PC-3 (cell line): ENCODE data around the gene FARS2. TPM values are rescaled to one million over a fixed set of nuclear protein-coding genes. Genes with fewer than 3 reads are reported as not detected.

Experiments
- ATAC-seq: fragments of 200-7000 bp; cut with Tn5 transposase; 2 replicates; pipeline ENCODE4 v1.9.1; 2020; ENCODE audit warnings: mild to moderate bottlenecking, moderate library complexity
- BruUV-seq: library from RNA; stranded (reverse); fragments of 400-500 nt; replicated peaks from 2 replicates; lab custom pipeline; 2021; lab: Mats Ljungman, UMichigan
- CTCF ChIA-PET: fragments of 300-600 bp; sonication (Branson Sonifier 250); formaldehyde crosslinking; loops from one replicate; lab custom pipeline; 2022; ENCODE audit warnings: antibody characterized with exemption; lab: Charles Lee
- POLR2A ChIA-PET: fragments of 300-600 bp; sonication (Branson Sonifier 250); formaldehyde crosslinking; loops from one replicate; lab custom pipeline; 2022; ENCODE audit warnings: antibody characterized with exemption; ENCODE audit not compliant: unreplicated experiment; lab: Charles Lee
- DNase-seq: peaks from one replicate; pipeline ENCODE4 v3.0.0-alpha.2; 2015
- H2AFZ ChIP-seq: fragments of 300-600 bp; sonication (generic); 2 replicates; pipeline ENCODE4 v1.6.0; 2016; ENCODE audit warnings: antibody characterized with exemption, low read length
- H3F3A ChIP-seq: fragments of 300-600 bp; sonication (generic); one replicate; pipeline ENCODE4 v1.6.0; 2017; ENCODE audit warnings: antibody characterized with exemption, low read length, control low read depth, mild to moderate bottlenecking; ENCODE audit not compliant: unreplicated experiment
- H3K27ac ChIP-seq: fragments of 300-600 bp; sonication (generic); 2 replicates; pipeline ENCODE4 v1.5.1; 2016; ENCODE audit warnings: mild to moderate bottlenecking, low read length
- H3K27me3 ChIP-seq: fragments of 300-600 bp; sonication (generic); 2 replicates; pipeline ENCODE4 v1.6.1; 2016; ENCODE audit warnings: low read length, mixed read lengths
- H3K36me3 ChIP-seq: fragments of 300-600 bp; sonication (generic); 2 replicates; pipeline ENCODE4 v1.6.1; 2016; ENCODE audit warnings: low read depth, mixed run types, low read length, mixed read lengths
- H3K4me1 ChIP-seq: fragments of 300-600 bp; sonication (generic); 2 replicates; pipeline ENCODE4 v1.5.1; 2016; ENCODE audit warnings: low read length; ENCODE audit not compliant: insufficient read depth
- H3K4me2 ChIP-seq: fragments of 300-600 bp; sonication (generic); 2 replicates; pipeline ENCODE4 v1.6.0; 2016; ENCODE audit warnings: low read length
- H3K4me3 ChIP-seq: fragments of 300-600 bp; sonication (generic); 2 replicates; pipeline ENCODE4 v1.5.1; 2016; ENCODE audit warnings: mild to moderate bottlenecking, low read length, mixed read lengths
- H3K79me2 ChIP-seq: fragments of 300-600 bp; sonication (generic); 2 replicates; pipeline ENCODE4 v1.6.1; 2017; ENCODE audit warnings: low read length, mixed read lengths
- H3K9ac ChIP-seq: fragments of 300-600 bp; sonication (generic); 2 replicates; pipeline ENCODE4 v1.6.0; 2016; ENCODE audit warnings: mild to moderate bottlenecking, low read length
- H3K9me2 ChIP-seq: fragments of 300-600 bp; sonication (generic); replicated peaks from 2 replicates; pipeline ENCODE4 v1.6.1; 2016; ENCODE audit warnings: mixed run types, low read length, mixed read lengths
- H3K9me3 ChIP-seq: fragments of 300-600 bp; sonication (generic); 2 replicates; pipeline ENCODE4 v1.6.1; 2016; ENCODE audit warnings: low read length, mixed read lengths
- H4K20me1 ChIP-seq: fragments of 300-600 bp; sonication (generic); 2 replicates; pipeline ENCODE4 v1.6.1; 2016; ENCODE audit warnings: low read length, mixed read lengths
- EZH2 ChIP-seq: fragments of 300-600 bp; sonication (generic); IDR thresholded peaks from one replicate; pipeline ENCODE4 v1.6.1; 2017; ENCODE audit warnings: antibody characterized with exemption, mild to moderate bottlenecking, low read length; ENCODE audit not compliant: unreplicated experiment
- EZH2phosphoT487 ChIP-seq: fragments of 300-600 bp; sonication (generic); IDR thresholded peaks from 2 replicates; pipeline ENCODE4 v1.6.1; 2018; ENCODE audit warnings: mild to moderate bottlenecking, antibody characterized with exemption, low read length, borderline replicate concordance
- intact Hi-C: fragments of 100-400 bp; cut with micrococcal nuclease; formaldehyde crosslinking; loops from 2 replicates; pipeline ENCODE4 v1.9.0; 2023
- total RNA-seq: library from RNA; depleted of rRNA; stranded (reverse); fragments of >200 nt; gene quantifications from 2 replicates; pipeline ENCODE4 v1.2.3, GENCODE V29; 2014
- TF ChIP-seq, protein P1 (sequence below): fragments of 300-600 bp; sonication (generic); conservative IDR thresholded peaks from 2 replicates; pipeline ENCODE4 v1.5.1; 2017; ENCODE audit warnings: antibody characterized with exemption, low read depth, mild to moderate bottlenecking, low read length

FARS2 gene
- total RNA-seq, 1 experiment from 2014 or later: 23.0 TPM

DNA sequence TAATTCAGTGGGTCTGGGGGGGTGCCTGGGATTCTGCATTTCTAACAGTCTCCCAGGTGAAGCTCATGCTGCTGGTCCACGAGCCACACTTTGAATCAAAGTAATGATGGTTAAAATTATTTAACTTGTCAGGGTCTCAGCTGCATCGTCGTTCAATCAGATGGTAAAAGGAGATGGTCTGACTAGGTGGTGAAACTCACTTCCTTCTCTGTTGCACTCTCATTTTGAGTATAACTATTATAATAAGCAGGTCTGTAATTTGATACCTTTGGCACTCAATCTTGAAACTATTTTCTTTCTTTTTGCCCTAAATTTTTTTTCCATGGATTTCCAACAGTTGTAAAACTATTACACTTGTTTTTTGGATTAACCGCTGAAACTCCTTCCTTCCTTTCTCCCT is 292.5 kb downstream of the FARS2 start:
- H4K20me1 ChIP-seq: no peaks in the 10 kb centered on the region
- intact Hi-C loops: no loop called here
- H3K9me3 ChIP-seq: no peaks in the 10 kb centered on the region
- H3K4me2 ChIP-seq: no peak overlapping the region
- H3K9ac ChIP-seq: no peak overlapping the region
- ChIA-PET CTCF (no interaction called here), POLR2A (no interaction called here)
- H3K9me2 ChIP-seq: no peaks in the 10 kb centered on the region
- H3F3A ChIP-seq: no peaks in the 10 kb centered on the region
- no peaks in the 10 kb centered on the region for H3K27me3 ChIP-seq
- no peak for TF ChIP-seq EZH2phosphoT487
- TF ChIP-seq, protein P1, sequence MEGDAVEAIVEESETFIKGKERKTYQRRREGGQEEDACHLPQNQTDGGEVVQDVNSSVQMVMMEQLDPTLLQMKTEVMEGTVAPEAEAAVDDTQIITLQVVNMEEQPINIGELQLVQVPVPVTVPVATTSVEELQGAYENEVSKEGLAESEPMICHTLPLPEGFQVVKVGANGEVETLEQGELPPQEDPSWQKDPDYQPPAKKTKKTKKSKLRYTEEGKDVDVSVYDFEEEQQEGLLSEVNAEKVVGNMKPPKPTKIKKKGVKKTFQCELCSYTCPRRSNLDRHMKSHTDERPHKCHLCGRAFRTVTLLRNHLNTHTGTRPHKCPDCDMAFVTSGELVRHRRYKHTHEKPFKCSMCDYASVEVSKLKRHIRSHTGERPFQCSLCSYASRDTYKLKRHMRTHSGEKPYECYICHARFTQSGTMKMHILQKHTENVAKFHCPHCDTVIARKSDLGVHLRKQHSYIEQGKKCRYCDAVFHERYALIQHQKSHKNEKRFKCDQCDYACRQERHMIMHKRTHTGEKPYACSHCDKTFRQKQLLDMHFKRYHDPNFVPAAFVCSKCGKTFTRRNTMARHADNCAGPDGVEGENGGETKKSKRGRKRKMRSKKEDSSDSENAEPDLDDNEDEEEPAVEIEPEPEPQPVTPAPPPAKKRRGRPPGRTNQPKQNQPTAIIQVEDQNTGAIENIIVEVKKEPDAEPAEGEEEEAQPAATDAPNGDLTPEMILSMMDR: no peak
- no peaks in the 10 kb centered on the region for H3K4me1 ChIP-seq
- no TSS peak for BruUV-seq
- no peak overlapping the region for H3K4me3 ChIP-seq
- DNase-seq: no peak
- ATAC-seq: no peak
- no peak overlapping the region for H2AFZ ChIP-seq
- no peaks in the 10 kb centered on the region for H3K79me2 ChIP-seq
- H3K27ac ChIP-seq: no peak overlapping the region
- no peaks in the 10 kb centered on the region for H3K36me3 ChIP-seq

DNA sequence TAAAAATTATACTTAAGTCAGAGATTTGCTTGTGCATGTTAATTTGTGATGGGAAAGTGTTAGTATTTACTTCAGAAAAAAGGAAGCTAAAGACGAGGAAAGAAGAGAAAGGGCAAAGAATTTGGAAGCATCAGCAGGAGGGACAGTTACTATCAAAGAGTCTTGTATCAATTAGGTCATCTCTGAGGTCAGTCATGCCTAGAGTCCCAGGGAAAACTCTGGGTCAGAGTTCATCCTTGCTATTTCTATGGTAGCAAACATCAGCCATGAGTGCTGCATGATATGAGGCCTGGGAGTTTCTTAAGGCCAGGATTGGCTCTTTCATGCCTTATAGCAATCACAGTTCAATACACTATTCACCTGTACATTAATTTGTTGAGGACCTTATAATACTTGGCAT is 292.9 kb downstream of the FARS2 start:
- Histone ChIP-seq H3K79me2 (no peaks in the 10 kb centered on the region), H3K27ac (no peak overlapping the region), H3K9ac (no peak overlapping the region), H3K36me3 (no peaks in the 10 kb centered on the region), H2AFZ (no peak overlapping the region), H3K9me3 (no peaks in the 10 kb centered on the region), H3F3A (no peaks in the 10 kb centered on the region), H3K27me3 (no peaks in the 10 kb centered on the region), H4K20me1 (no peaks in the 10 kb centered on the region), H3K4me1 (no peaks in the 10 kb centered on the region), H3K4me3 (no peak overlapping the region), H3K4me2 (no peak overlapping the region), H3K9me2 (no peaks in the 10 kb centered on the region)
- no TSS peak for BruUV-seq
- POLR2A ChIA-PET: interaction anchor here (0.7 kb wide), 1 partner anchor 184 kb away, joined by 5 read pairs; no protein-coding TSS in a partner anchor
- no peak for TF ChIP-seq EZH2
- ATAC-seq (no peak), DNase-seq (no peak)
- CTCF ChIA-PET: no interaction called here
- intact Hi-C loops: no loop called here

DNA sequence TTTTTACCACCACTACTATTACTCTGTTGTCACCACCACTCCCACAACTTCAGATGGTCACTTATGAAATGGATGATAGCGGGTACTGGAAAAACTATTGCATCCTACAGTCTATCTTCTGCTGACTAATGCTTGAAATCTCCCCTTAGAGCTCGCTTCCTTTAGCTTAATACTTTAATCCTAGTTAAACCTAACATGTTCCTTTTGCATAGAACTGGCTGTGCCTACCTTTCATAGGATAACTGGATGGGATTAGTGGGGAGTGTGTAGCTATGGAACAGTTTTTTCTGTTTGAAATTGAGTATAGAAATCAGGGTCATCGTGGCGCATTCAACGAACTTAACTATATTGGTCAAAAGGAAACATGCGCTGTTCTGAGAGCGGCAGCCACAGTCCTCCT is 294.7 kb downstream of the FARS2 start:
- ChIA-PET POLR2A (no interaction called here), CTCF (no interaction called here)
- Histone ChIP-seq H3K9me3 (no peaks in the 10 kb centered on the region), H2AFZ (no peak overlapping the region), H3K4me3 (no peak overlapping the region), H3K27me3 (no peaks in the 10 kb centered on the region), H3K4me2 (no peak overlapping the region), H4K20me1 (no peaks in the 10 kb centered on the region), H3K9me2 (no peaks in the 10 kb centered on the region), H3K79me2 (no peaks in the 10 kb centered on the region), H3K9ac (no peak overlapping the region), H3K36me3 (no peaks in the 10 kb centered on the region), H3K27ac (no peak overlapping the region), H3K4me1 (no peaks in the 10 kb centered on the region), H3F3A (no peaks in the 10 kb centered on the region)
- TF ChIP-seq, protein P1: no peak
- TF ChIP-seq EZH2phosphoT487 (no peak), EZH2 (no peak)
- intact Hi-C loops: no loop called here
- no peak for DNase-seq
- no peak for ATAC-seq
- no TSS peak for BruUV-seq
